Tibial nerve (tissue), 4 donors: Measurements from ENCODE around the gene CDH24. TPM values are rescaled to one million over a fixed set of nuclear protein-coding genes. Genes with fewer than 3 reads are reported as not detected.
"Not testable (repeated sequence)": the region's sequence is repeated elsewhere in the genome, so short reads cannot be mapped to it uniquely, and the experiment has no call there.

ENCODE experiments used
- DNase-seq, 2 donors: peaks; one replicate each; pipeline ENCODE4 v3.0.0-alpha.2; 2019; ENCODE audit warnings: low spot score in 2 of 2
- H3K27ac ChIP-seq, 4 donors: fragments of 200-600 bp; sonication (generic) in 3 of 4; one replicate each; pipeline ENCODE4 v1.5.1; 2017 to 2019; ENCODE audit warnings: mild to moderate bottlenecking in 1 of 4
- H3K27me3 ChIP-seq, 2 donors: fragments of 200-600 bp; sonication (generic) in 1 of 2; one replicate each; pipeline versions ENCODE4 v1.5.1 to v1.6.0; 2017 to 2019
- H3K36me3 ChIP-seq, 3 donors: fragments of 200-600 bp; sonication (generic); one replicate each; pipeline ENCODE4 v1.5.1; 2018 to 2019
- H3K4me1 ChIP-seq, 4 donors: fragments of 200-600 bp; sonication (generic) in 3 of 4; one replicate each; pipeline ENCODE4 v1.5.1; 2017 to 2019
- H3K4me3 ChIP-seq, 4 donors: fragments of 200-600 bp; sonication (generic) in 3 of 4; one replicate each; pipeline ENCODE4 v1.5.1; 2017 to 2019; ENCODE audit warnings: mild to moderate bottlenecking in 1 of 4, moderate library complexity in 1 of 4
- H3K9me3 ChIP-seq, 4 donors: fragments of 200-600 bp; sonication (generic) in 3 of 4; one replicate each; pipeline ENCODE4 v1.5.1; 2017 to 2019
- CTCF ChIP-seq, 5 experiments: fragments of 200-600 bp in 3 of 5; fragments of 450-650 bp in 2 of 5; sonication (generic) in 3 of 5; IDR thresholded peaks; one replicate each; pipeline ENCODE4 v1.5.1; 2016 to 2019; ENCODE audit warnings: antibody characterized with exemption in 5 of 5, mild to moderate bottlenecking in 3 of 5, moderate library complexity in 2 of 5
- EP300 ChIP-seq, 2 donors: sonication (generic); formaldehyde crosslinking; IDR thresholded peaks; one replicate each; pipeline ENCODE4 v1.6.1; 2017; ENCODE audit warnings: antibody characterized with exemption in 2 of 2, mild to moderate bottlenecking in 1 of 2
- POLR2A ChIP-seq, 2 donors: fragments of 450-650 bp; IDR thresholded peaks; one replicate each; pipeline ENCODE4 v1.6.1; 2017; ENCODE audit warnings: antibody characterized with exemption in 2 of 2, mild to moderate bottlenecking in 2 of 2, moderate library complexity in 2 of 2
- WGBS, 2 donors: methylation state at CpG; one replicate each; pipeline ENCODE4 v1.1.5; 2018; 5-methylcytosine and 5-hydroxymethylcytosine counted together
- total RNA-seq, 4 donors: library from RNA; depleted of rRNA; stranded (reverse); fragments of >200 nt; gene quantifications; one replicate each; pipeline ENCODE4 v1.1.0, GENCODE V29; 2016

Gene CDH24
- total RNA-seq, 4 donors from 2014 or later = 3.9 to 11.1 (median 6.0) TPM

DNA sequence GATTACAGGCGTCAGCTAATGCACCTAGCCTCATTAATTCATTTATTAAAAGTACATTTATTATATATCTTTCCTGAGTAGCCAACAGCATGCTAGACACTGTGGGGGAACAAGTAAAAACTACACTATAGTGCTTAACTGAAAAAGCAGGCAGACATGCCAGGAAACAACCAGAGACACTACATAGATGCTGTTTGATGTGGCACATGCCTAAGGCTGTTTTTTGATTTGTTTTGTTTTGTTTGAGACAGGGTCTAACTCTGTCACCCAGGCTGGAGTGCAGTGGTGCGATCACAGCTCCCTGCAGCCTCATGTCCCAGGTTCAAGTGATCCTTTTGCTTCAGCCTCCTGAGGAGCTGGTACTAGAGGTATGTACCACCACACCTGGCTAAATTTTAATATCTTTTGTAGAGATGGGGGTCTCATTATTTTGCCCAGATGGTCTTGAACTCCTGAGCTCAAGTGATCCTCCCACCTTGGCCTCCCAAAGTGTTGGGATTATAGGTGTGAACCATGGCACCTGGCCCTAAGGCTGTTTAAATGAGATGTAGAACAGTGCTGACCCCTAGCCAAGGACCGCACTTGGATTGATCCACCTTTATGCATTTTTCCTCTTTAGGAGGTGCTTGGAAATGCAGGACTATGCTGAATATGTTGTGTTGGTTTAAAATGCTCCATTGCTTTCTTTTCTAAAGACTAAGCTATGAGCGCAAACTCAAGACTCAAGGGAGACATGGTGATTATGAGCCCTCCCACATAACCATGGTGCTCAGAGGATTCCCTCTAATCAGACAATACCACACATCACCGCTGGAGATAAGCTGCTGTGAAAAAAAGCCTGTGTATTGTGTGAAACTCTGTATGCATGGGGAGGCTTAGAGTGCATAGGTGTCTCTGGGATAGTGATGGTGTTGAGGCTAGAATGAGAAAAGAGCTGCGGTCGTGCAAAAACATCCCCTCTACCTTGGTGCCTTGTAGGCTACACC lies 36.9 kb downstream of the CDH24 start:
- Histone ChIP-seq H3K27me3 (no peaks in the 10 kb centered on the region), H3K9me3 (no peaks in the 10 kb centered on the region), H3K4me3 (no peak overlapping the region), H3K36me3 (peaks cover 0 to 29% (median 0%) of the 10 kb centered on the region in 3 donors), H3K27ac (no peak overlapping the region), H3K4me1 (peaks cover 0 to 2% (median 0%) of the 10 kb centered on the region in 4 donors)
- 87% methylated on average over 7 of the region's 7 CpGs for WGBS, 2 donors
- no peak for DNase-seq
- no peak for TF ChIP-seq CTCF (IDR thresholded peaks at IDR 0.05)
- TF ChIP-seq POLR2A (IDR thresholded peaks at IDR 0.05) = no peak
- no peak for TF ChIP-seq EP300 (IDR thresholded peaks at IDR 0.05)

DNA sequence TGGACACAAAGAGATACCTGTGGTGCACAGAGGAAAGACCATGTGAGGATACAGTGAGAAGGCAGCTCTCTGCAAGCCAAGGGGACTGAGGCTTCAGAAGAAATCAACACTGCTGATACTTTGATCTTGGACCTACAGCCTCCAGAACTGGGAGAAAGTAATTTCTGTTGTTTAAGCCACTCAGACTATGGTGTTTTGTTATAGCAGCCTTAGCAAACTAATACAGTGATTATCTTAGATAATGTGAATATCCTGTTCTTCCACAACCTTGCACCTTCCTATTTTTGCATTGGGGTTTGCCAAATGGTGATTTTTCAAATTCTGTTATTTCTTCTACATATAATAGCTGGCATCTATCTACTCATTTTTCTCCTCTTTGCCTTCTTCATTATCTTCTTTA lies 39.2 kb downstream of the CDH24 start:
- DNase-seq = no peak
- no peak overlapping the region for H3K27ac ChIP-seq
- H3K36me3 ChIP-seq = peaks cover 0 to 8% (median 0%) of the 10 kb centered on the region in 3 donors
- H3K4me1 ChIP-seq = no peaks in the 10 kb centered on the region
- no peak overlapping the region for H3K4me3 ChIP-seq
- no peaks in the 10 kb centered on the region for H3K9me3 ChIP-seq
- no peaks in the 10 kb centered on the region for H3K27me3 ChIP-seq
- TF ChIP-seq EP300 (IDR thresholded peaks at IDR 0.05) = no peak
- TF ChIP-seq POLR2A (IDR thresholded peaks at IDR 0.05) = no peak
- no peak for TF ChIP-seq CTCF (IDR thresholded peaks at IDR 0.05)

GRCh38 chr14:23017091-23017490 lies 40.2 kb downstream of the CDH24 start:
- DNase-seq = no peak
- TF ChIP-seq CTCF (IDR thresholded peaks at IDR 0.05) = no peak
- TF ChIP-seq POLR2A (IDR thresholded peaks at IDR 0.05) = no peak
- no peak for TF ChIP-seq EP300 (IDR thresholded peaks at IDR 0.05)
- WGBS, 2 donors = 82 to 95% methylated on average over 5 of the region's 5 CpGs
- H3K4me1 ChIP-seq = no peaks in the 10 kb centered on the region
- no peaks in the 10 kb centered on the region for H3K27me3 ChIP-seq
- H3K27ac ChIP-seq = no peak overlapping the region
- peaks cover 0 to 5% (median 0%) of the 10 kb centered on the region in 3 donors for H3K36me3 ChIP-seq
- no peaks in the 10 kb centered on the region for H3K9me3 ChIP-seq
- no peak overlapping the region for H3K4me3 ChIP-seq

DNA sequence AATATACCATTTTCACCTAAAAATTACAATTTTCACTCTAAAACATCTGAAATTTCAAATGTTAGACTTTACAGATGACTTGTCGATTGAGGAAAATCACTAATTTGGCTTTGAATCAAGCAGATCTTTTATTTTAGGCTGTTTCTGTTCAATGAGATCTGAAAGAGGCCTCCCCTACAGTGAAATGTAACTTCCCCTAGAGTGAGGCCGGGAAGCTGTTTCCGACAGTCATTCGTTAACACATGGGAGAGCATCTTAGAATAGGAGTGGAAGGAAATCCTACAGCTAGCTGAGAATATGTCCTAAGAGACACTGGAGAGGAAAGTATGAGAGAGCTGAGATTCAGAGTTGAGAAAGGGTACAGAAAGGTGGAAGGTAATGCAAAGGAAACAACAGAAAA lies 41.7 kb downstream of the CDH24 start:
- no peaks in the 10 kb centered on the region for H3K9me3 ChIP-seq
- no peak for DNase-seq
- no peak overlapping the region for H3K4me3 ChIP-seq
- no peaks in the 10 kb centered on the region for H3K36me3 ChIP-seq
- no peaks in the 10 kb centered on the region for H3K27me3 ChIP-seq
- TF ChIP-seq CTCF (IDR thresholded peaks at IDR 0.05) (no peak), POLR2A (IDR thresholded peaks at IDR 0.05) (no peak), EP300 (IDR thresholded peaks at IDR 0.05) (no peak)
- 74 to 77% methylated on average over 4 of the region's 4 CpGs for WGBS, 2 donors
- no peak overlapping the region for H3K27ac ChIP-seq
- peaks cover 0 to under 1% (median 0%) of the 10 kb centered on the region in 4 donors for H3K4me1 ChIP-seq

GRCh38 chr14:23013749-23014054 lies 43.6 kb downstream of the CDH24 start:
- H3K27ac ChIP-seq, H3K9me3 ChIP-seq, DNase-seq, H3K4me3 ChIP-seq, H3K36me3 ChIP-seq, H3K27me3 ChIP-seq: not testable (repeated sequence)
- 80 to 81% methylated on average over 5 of the region's 5 CpGs for WGBS, 2 donors
- H3K4me1 ChIP-seq = peaks cover 0 to 15% (median 0%) of the 10 kb centered on the region in 4 donors
